OCI-LY7 (cell line): Measurements from ENCODE around the gene LY6G6C. TPM values are rescaled to one million over a fixed set of nuclear protein-coding genes. Genes with fewer than 3 reads are reported as not detected.

ENCODE experiments used
- BruUV-seq: library from RNA; stranded (reverse); fragments of 400-500 nt; replicated peaks from 2 replicates; lab custom pipeline; 2021; lab: Mats Ljungman, UMichigan
- CTCF ChIA-PET: fragments of 300-600 bp; sonication (Branson Sonifier 250); formaldehyde crosslinking; loops from one replicate; lab custom pipeline; 2022; ENCODE audit warnings: antibody characterized with exemption; ENCODE audit not compliant: unreplicated experiment; lab: Charles Lee
- POLR2A ChIA-PET: fragments of 300-600 bp; sonication (Branson Sonifier 250); formaldehyde crosslinking; loops from one replicate; lab custom pipeline; 2022; ENCODE audit warnings: antibody characterized with exemption; lab: Charles Lee
- DNase-seq: peaks from one replicate; pipeline ENCODE4 v3.0.0-alpha.2; 2015; ENCODE audit warnings: low spot score
- H2AFZ ChIP-seq: fragments of 200-600 bp; sonication (generic), shearing (Covaris generic); 2 replicates; pipeline ENCODE4 v1.6.1; 2014; ENCODE audit warnings: mild to moderate bottlenecking, antibody characterized with exemption, low read length, moderate library complexity
- H3K27ac ChIP-seq: fragments of 200-600 bp; sonication (generic); 2 replicates; pipeline ENCODE4 v1.5.1; 2014; ENCODE audit warnings: mixed run types, low read depth, mild to moderate bottlenecking, moderate library complexity, low read length, inconsistent platforms; ENCODE audit not compliant: poor library complexity, severe bottlenecking
- H3K36me3 ChIP-seq: fragments of 200-600 bp; sonication (generic); 2 replicates; pipeline ENCODE4 v1.6.1; 2014; ENCODE audit warnings: mild to moderate bottlenecking, antibody characterized with exemption, low read length, moderate library complexity, mixed read lengths; ENCODE audit not compliant: insufficient read depth
- H3K4me1 ChIP-seq: fragments of 200-600 bp; sonication (generic); 2 replicates; pipeline ENCODE4 v1.5.1; 2014; ENCODE audit warnings: mild to moderate bottlenecking, low read length; ENCODE audit not compliant: insufficient read depth, poor library complexity, severe bottlenecking
- H3K4me2 ChIP-seq: fragments of 200-600 bp; sonication (generic); 2 replicates; pipeline ENCODE4 v1.6.1; 2014; ENCODE audit warnings: mild to moderate bottlenecking, low read length
- H3K4me3 ChIP-seq: fragments of 200-600 bp; sonication (generic); 2 replicates; pipeline ENCODE4 v1.5.1; 2014; ENCODE audit warnings: mild to moderate bottlenecking, low read depth, low read length; ENCODE audit not compliant: poor library complexity, severe bottlenecking
- H3K79me2 ChIP-seq: fragments of 200-600 bp; sonication (generic); 2 replicates; pipeline ENCODE4 v1.6.1; 2016; ENCODE audit warnings: low read depth, mild to moderate bottlenecking, low read length, moderate library complexity, mixed read lengths; ENCODE audit not compliant: insufficient read depth
- H3K9me2 ChIP-seq: fragments of 200-600 bp; sonication (generic); 2 replicates; pipeline ENCODE4 v1.6.1; 2016; ENCODE audit warnings: mild to moderate bottlenecking, low read length, mixed read lengths; ENCODE audit not compliant: insufficient read depth
- H3K9me3 ChIP-seq: fragments of 200-600 bp; sonication (generic); 2 replicates; pipeline ENCODE4 v1.6.1; 2014; ENCODE audit warnings: mild to moderate bottlenecking, mixed run types, low read length, mixed read lengths
- H4K20me1 ChIP-seq: fragments of 200-600 bp; sonication (generic); 2 replicates; pipeline ENCODE4 v1.6.1; 2014; ENCODE audit warnings: mild to moderate bottlenecking, antibody characterized with exemption, low read length, moderate library complexity, mixed read lengths; ENCODE audit not compliant: insufficient read depth
- CTCF ChIP-seq: fragments of 200-600 bp; sonication (generic); conservative IDR thresholded peaks from 2 replicates; pipeline ENCODE4 v1.5.1; 2014; ENCODE audit warnings: mild to moderate bottlenecking, antibody characterized with exemption, low read length, moderate library complexity, mixed read lengths
- EZH2phosphoT487 ChIP-seq: fragments of 200-600 bp; sonication (generic); IDR thresholded peaks from 2 replicates; pipeline ENCODE4 v1.6.1; 2018; ENCODE audit warnings: low read depth, borderline replicate concordance, mild to moderate bottlenecking, mixed run types, antibody characterized with exemption, low read length, moderate library complexity, mixed read lengths
- intact Hi-C: fragments of 100-400 bp; cut with micrococcal nuclease; formaldehyde crosslinking; loops from one replicate; pipeline ENCODE4 v1.10.0; 2022; ENCODE audit not compliant: unreplicated experiment
- total RNA-seq, 2 experiments: library from RNA; depleted of rRNA in 1 of 2; stranded (reverse); fragments of >200 nt in 1 of 2; shearing (Covaris generic) in 1 of 2; gene quantifications; 2 replicates each; pipeline ENCODE4 v1.2.3, GENCODE V29; 2014 to 2022

LY6G6C gene
- total RNA-seq, 2 experiments from 2014 or later, result not detected

GRCh38 chr6:31767096-31767645, 45.6 kb upstream of the LY6G6C start:
- Histone ChIP-seq H3K79me2 (no peaks in the 10 kb centered on the region), H2AFZ (no peak overlapping the region), H3K9me2 (no peaks in the 10 kb centered on the region), H3K9me3 (no peaks in the 10 kb centered on the region), H3K27ac (no peak overlapping the region), H3K4me3 (no peak overlapping the region), H3K36me3 (peaks cover 38% of the 10 kb centered on the region), H3K4me1 (no peaks in the 10 kb centered on the region), H4K20me1 (no peaks in the 10 kb centered on the region), H3K4me2 (no peak overlapping the region)
- BruUV-seq, result no TSS peak
- TF ChIP-seq EZH2phosphoT487, result no peak
- TF ChIP-seq CTCF, result no peak
- DNase-seq, result no peak
- POLR2A ChIA-PET, result no interaction called here
- intact Hi-C loops, result no loop called here
- CTCF ChIA-PET, result no interaction called here

GRCh38 chr6:31765910-31766794, 44.6 kb upstream of the LY6G6C start:
- TF ChIP-seq CTCF (no peak), EZH2phosphoT487 (no peak)
- Histone ChIP-seq H3K4me1 (no peaks in the 10 kb centered on the region), H3K4me2 (no peak overlapping the region), H3K27ac (no peak overlapping the region), H3K79me2 (no peaks in the 10 kb centered on the region), H4K20me1 (no peaks in the 10 kb centered on the region), H3K4me3 (no peak overlapping the region), H3K9me2 (no peaks in the 10 kb centered on the region), H3K36me3 (peaks cover 47% of the 10 kb centered on the region), H2AFZ (no peak overlapping the region), H3K9me3 (no peaks in the 10 kb centered on the region)
- POLR2A ChIA-PET, result interaction anchor here (1.2 kb wide), 1 partner anchor 26 kb away, joined by 3 read pairs; the partner anchor contains the start of gene MSH5
- no TSS peak for BruUV-seq
- intact Hi-C loops, result no loop called here
- CTCF ChIA-PET, result no interaction called here
- no peak for DNase-seq

- no peak overlapping the region for H2AFZ ChIP-seq
- H3K27ac ChIP-seq, result no peak overlapping the region
- TF ChIP-seq EZH2phosphoT487 (no peak), CTCF (no peak)
- H3K79me2 ChIP-seq, result no peaks in the 10 kb centered on the region
- no peak for DNase-seq
- no peaks in the 10 kb centered on the region for H3K9me2 ChIP-seq
- H3K4me1 ChIP-seq, result no peaks in the 10 kb centered on the region
- no peak overlapping the region for H3K4me3 ChIP-seq
- H4K20me1 ChIP-seq, result no peaks in the 10 kb centered on the region
- H3K36me3 ChIP-seq, result peaks cover 53% of the 10 kb centered on the region
- no TSS peak for BruUV-seq
- no peak overlapping the region for H3K4me2 ChIP-seq
- intact Hi-C loops, result no loop called here
- ChIA-PET POLR2A (interaction anchor here (1.2 kb wide), 1 partner anchor 25 kb away, joined by 3 read pairs; the partner anchor contains the start of gene MSH5), CTCF (no interaction called here)
- H3K9me3 ChIP-seq, result no peaks in the 10 kb centered on the region
These were observed 44.0 kb upstream of the LY6G6C start for GRCh38 chr6:31765559-31765909.
